Non-pigmented ciliary epithelial cell (primary cell): ENCODE data around the gene SLC9A9.
A peak's percentile ranks its signal among the peaks of the same experiment; 100 is the strongest.

Experiments used
- DNase-seq: peaks from one replicate; pipeline ENCODE4 v3.0.0-alpha.2; 2010; ENCODE audit warnings: low read depth

SLC9A9 gene

GRCh38 chr3:143840636-143841035 lies 7.6 kb downstream of the SLC9A9 start:
- no peak for DNase-seq

GRCh38 chr3:143839980-143840379 lies 8.3 kb downstream of the SLC9A9 start:
- no peak for DNase-seq

DNA sequence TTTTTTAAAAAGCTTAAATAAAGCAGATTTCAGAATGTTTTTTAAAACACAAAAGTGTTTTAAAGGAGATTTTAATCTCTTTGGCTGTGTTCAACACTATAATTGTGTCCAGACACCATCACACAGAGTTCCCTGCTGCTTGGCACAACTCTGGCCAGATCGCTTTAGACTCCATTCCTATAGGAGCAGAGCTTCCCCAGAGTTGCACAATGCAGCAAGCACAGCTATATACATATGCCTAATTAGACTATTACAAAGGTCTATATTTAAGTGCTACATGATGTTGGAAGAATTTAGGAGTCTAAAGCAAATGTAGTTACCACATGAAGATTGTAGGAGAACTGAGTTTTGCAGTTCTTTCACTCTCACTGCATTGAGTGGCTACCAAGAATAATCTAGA lies 11.2 kb downstream of the SLC9A9 start:
- no peak for DNase-seq

- DNase-seq = no peak
These were observed 13.0 kb downstream of the SLC9A9 start for GRCh38 chr3:143835312-143835711.

DNA sequence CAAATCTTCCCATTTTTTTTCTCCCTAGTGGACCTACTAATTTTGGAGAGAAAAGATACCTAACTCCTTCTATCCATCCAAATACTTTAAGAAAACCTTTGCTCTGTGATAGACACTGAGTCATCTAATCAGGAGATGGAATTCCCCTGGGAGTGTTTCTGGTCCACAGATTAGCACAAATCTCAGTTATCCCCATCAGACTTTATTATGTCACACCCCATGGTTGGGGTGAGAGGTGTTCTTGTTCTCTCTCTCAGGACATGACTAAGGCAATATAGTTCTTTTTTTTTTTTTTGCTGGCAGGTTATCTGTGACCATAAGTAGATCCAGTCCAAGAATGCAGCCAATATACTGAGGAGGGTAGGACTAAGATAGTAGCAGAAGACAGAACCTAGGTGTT lies 15.8 kb downstream of the SLC9A9 start:
- peak; percentile 8 for DNase-seq

- DNase-seq = no peak
These were observed 16.3 kb downstream of the SLC9A9 start for GRCh38 chr3:143831994-143832393.

GRCh38 chr3:143831208-143831607 lies 17.1 kb downstream of the SLC9A9 start:
- peak; percentile 8 for DNase-seq

GRCh38 chr3:143830786-143831185 lies 17.5 kb downstream of the SLC9A9 start:
- DNase-seq = no peak

DNA sequence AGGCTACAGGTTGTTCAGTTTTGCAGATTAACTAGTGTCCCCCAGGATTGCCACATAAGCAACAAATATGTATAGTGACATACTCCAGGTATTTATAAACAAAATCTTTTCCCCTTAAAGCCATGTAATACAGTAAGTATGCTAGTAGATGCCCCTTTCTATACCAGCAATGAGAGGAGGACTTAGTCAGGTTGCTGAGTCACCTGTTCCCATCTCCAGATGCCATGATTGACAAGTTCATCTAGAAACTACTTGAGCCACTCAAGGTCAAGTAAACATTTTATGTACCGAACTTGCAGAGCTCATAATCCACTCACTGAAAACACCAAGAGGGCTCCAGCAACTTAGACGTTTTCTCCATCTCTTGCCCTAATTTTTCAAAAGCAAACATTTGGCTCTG lies 18.2 kb downstream of the SLC9A9 start:
- no peak for DNase-seq

DNA sequence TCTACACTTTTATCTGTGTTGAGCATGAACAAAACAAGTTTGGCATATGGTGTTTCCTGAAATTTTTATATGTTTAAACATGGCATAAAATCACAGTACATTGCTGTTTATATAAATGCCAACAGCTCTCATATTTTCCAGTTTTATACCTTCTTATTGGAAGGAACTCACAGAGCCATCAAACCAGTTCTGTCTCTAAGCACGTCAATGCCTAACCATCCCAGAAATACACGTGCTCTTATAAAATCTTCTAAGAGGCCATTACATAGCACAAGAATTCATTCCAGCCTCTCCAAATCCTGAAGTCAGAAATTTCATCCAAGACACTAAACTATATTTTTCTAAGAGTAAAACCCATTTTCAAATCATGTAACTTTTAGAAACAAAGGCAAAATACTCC lies 20.8 kb downstream of the SLC9A9 start:
- no peak for DNase-seq

DNA sequence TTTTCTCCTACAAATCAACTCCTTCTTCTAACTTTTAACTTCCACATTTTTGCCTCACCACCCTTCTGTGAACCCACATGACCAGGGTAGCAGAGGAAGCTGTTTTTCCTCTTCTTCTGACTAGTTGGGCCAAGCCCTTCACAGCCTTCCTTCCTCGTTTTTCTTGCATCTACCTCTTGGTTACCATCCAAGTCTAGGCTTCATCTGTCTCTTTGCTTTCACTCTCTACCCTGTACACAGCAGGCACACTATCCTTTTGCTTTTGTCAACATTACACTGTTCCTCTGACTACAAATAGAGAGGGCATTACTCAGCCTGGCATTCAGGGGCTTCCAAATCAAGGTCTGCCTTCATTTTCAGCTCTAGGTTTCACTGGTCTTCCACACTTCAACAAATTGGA lies 22.0 kb downstream of the SLC9A9 start:
- DNase-seq = no peak

GRCh38 chr3:143825513-143825912 lies 22.8 kb downstream of the SLC9A9 start:
- DNase-seq = no peak

- DNase-seq = no peak
These were observed 23.4 kb downstream of the SLC9A9 start for GRCh38 chr3:143824735-143825385.

GRCh38 chr3:143822798-143823197 lies 25.5 kb downstream of the SLC9A9 start:
- no peak for DNase-seq

- DNase-seq = no peak
These were observed 25.9 kb downstream of the SLC9A9 start for GRCh38 chr3:143822374-143822773.

DNA sequence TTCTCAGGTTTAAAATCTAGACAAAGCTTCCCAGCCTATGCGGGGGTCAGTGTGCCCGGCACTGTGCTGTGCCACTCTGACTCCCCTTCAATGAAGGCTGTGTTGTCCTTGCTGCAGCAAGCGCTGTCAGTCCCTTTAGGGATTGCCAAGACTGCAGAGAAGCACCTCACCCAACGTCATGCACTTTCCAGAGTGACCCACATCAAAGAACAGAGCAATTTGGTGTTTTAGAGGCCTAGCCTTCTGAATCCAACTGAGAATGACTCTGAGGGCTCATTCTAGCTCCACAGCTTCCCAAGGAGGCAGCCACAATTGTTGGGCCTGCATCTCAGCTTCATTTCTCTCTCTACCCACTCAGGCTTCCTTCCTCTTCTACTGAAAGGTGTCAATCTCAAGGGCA lies 26.4 kb downstream of the SLC9A9 start:
- no peak for DNase-seq

DNA sequence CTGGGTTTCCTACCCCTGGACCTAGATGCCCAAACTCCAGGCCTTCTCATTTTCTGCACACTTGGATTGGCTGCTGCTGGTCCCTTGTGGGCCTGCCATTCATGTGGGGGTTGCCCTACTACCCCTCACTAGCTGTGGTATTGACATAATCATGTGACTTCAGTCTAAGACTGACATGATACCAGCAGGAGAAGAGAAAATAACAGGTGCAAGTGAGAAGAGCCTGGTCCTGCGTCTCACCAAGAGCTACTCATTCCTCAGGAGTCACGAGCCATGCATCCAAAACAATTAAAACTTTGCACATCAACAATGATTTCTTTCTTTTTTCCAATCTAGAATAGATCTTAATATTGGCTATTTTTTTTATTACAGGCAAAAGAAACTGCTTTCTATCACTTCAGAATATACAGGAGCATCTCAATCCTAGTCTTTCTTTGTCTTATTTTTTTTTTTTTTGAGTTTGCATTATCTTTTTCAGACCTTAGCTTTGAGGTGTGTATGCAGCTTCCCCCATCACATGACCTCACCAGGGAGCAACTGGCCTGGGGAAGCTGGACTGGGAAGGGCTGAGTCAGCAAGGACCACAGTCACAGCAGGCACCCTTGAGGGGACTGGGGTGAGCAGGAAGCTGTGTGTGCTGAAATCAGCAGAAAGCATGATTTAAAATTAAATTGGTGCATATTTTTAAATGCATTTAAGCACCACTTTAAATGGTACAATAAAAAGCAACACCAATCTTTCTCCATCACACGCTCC lies 27.6 kb downstream of the SLC9A9 start:
- no peak for DNase-seq

GRCh38 chr3:143819890-143820289 lies 28.4 kb downstream of the SLC9A9 start:
- no peak for DNase-seq

DNA sequence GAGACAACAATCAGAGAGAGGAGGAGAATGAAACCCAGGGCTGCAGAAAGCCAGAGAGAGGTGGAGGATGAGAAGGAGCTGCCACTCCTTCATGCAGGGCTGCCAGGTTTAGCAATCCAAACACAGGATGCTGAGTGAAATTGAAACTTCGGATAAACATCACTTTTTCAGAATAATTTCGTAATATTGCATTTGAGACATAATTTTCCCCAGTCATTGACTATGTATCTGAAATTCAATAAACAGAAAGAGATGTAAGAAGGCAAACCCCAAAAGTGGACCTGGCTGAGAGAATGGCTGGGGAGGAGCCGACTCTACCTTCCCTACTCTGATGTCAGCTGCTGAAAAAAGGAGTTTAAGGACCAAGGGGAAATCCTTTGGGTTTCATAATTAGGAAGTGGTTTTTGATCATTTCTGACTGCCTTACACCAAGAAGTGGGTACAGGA lies 33.8 kb downstream of the SLC9A9 start:
- no peak for DNase-seq

DNA sequence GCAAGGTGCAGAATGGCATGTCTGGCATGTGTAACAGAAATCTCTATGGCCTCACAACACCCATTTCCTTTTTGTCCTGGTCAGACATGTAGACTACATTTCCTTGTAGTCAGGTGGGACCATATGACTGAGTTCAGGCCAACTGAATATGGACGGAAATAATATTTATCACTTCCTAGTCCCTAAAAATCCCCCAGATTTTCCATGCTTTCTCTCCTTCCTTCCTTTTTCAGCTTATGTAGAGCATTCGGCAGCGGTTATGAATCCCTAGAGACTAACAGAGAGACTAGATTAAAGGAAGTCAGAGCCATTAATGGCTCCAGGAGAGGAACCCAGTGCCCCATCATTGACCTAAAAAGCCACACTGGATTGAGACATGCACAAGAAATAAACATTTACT lies 35.8 kb downstream of the SLC9A9 start:
- no peak for DNase-seq

DNA sequence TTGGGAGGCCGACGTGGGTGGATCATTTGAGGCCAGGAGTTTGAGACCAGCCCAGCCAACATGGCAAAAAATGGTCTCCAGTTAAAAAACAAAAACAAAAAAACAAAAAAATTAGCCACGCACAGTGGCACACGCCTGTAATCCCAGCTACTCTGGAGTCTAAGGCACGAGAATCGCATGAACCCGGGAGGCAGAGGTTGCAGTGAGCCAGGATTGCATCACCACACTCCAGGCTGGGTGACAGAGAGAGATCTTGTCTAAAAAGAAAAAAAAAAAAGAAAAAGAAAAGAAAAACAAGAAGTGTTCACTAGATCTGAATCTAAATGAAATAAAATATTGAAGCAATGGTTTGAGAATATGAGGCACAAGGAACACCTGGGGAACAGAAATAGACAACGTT lies 36.7 kb downstream of the SLC9A9 start:
- no peak for DNase-seq

- DNase-seq = no peak
These were observed 37.4 kb downstream of the SLC9A9 start for GRCh38 chr3:143810953-143811265.

GRCh38 chr3:143810166-143810952 lies 37.9 kb downstream of the SLC9A9 start:
- no peak for DNase-seq
